HCT116 (cell line): ENCODE data around the gene KLHL35. TPM values are rescaled to one million over a fixed set of nuclear protein-coding genes. Genes with fewer than 3 reads are reported as not detected.

Experiments
- ATAC-seq: fragments of 200-7000 bp; cut with Tn5 transposase; 2 replicates; pipeline ENCODE4 v1.9.1; 2020; ENCODE audit warnings: mild to moderate bottlenecking, moderate library complexity
- BruUV-seq: library from RNA; stranded (reverse); fragments of 400-500 nt; replicated peaks from 2 replicates; lab custom pipeline; 2021; lab: Mats Ljungman, UMichigan
- CTCF ChIA-PET: fragments of 300-600 bp; sonication (Branson Sonifier 250); formaldehyde crosslinking; loops from one replicate; lab custom pipeline; 2021; ENCODE audit warnings: antibody characterized with exemption; lab: Charles Lee
- POLR2A ChIA-PET: fragments of 300-600, 350-600 bp; sonication (Branson Sonifier 250); formaldehyde crosslinking; loops from one replicate; lab custom pipeline; 2021; ENCODE audit warnings: antibody characterized with exemption; lab: Charles Lee
- RAD21 ChIA-PET, 2 experiments: fragments of 300-600 bp; sonication (Branson Sonifier 250); formaldehyde crosslinking; loops; one replicate each; lab custom pipeline; 2023; ENCODE audit warnings: low total read pairs in 2 of 2; ENCODE audit not compliant: uncharacterized antibody in 2 of 2, unreplicated experiment in 2 of 2, low non-redundant PET in 1 of 2; lab: Charles Lee
- DNase-seq: peaks from one replicate; pipeline ENCODE4 v3.0.0-alpha.2; 2010; ENCODE audit warnings: low read depth, low spot score
- H2AFZ ChIP-seq: fragments of 200-600 bp; shearing (Covaris generic), sonication (generic); 2 replicates; pipeline ENCODE4 v1.6.1; 2017; ENCODE audit warnings: low read depth, mixed run types, mixed read lengths, antibody characterized with exemption, low read length; ENCODE audit not compliant: poor library complexity, severe bottlenecking
- H3K27ac ChIP-seq: 2 replicates; pipeline ENCODE4 v1.5.1; 2012; ENCODE audit warnings: low read depth, low read length
- H3K27me3 ChIP-seq: fragments of 200-600 bp; sonication (generic); 2 replicates; pipeline ENCODE4 v1.6.1; 2016; ENCODE audit warnings: mixed run types, low read length, mixed read lengths; ENCODE audit not compliant: insufficient read depth
- H3K36me3 ChIP-seq, 2 experiments: fragments of 200-500 bp in 1 of 2; fragments of 200-600 bp in 1 of 2; sonication (Bioruptor generic) in 1 of 2; sonication (generic) in 1 of 2; 2 replicates each; pipeline versions ENCODE4 v1.5.1 to v1.6.1; 2014 to 2016; ENCODE audit warnings: low read length in 2 of 2, inconsistent platforms in 1 of 2, mixed read lengths in 1 of 2, mixed run types in 1 of 2; ENCODE audit not compliant: insufficient read depth in 2 of 2, control insufficient read depth in 1 of 2
- H3K4me1 ChIP-seq, 2 experiments: fragments of 200-600 bp in 1 of 2; sonication (generic) in 1 of 2; 2 replicates each; pipeline versions ENCODE4 v1.5.1 to v1.6.1; 2012 to 2017; ENCODE audit warnings: low read length in 2 of 2, inconsistent platforms in 1 of 2, mild to moderate bottlenecking in 1 of 2, mixed read lengths in 1 of 2, mixed run types in 1 of 2, moderate library complexity in 1 of 2; ENCODE audit not compliant: insufficient read depth in 2 of 2, control insufficient read depth in 1 of 2
- H3K4me2 ChIP-seq: fragments of 200-600 bp; sonication (generic); 2 replicates; pipeline ENCODE4 v1.6.1; 2017; ENCODE audit warnings: mixed run types, low read length, mixed read lengths
- H3K4me3 ChIP-seq, 2 experiments: fragments of 200-600 bp in 1 of 2; sonication (generic) in 1 of 2; replicated peaks in 1 of 2; 2 replicates each; pipeline ENCODE4 v1.5.1; 2011 to 2016; ENCODE audit warnings: low read length in 2 of 2, control low read depth in 1 of 2, low read depth in 1 of 2, mild to moderate bottlenecking in 1 of 2, mixed read lengths in 1 of 2, mixed run types in 1 of 2
- H3K79me2 ChIP-seq: fragments of 200-600 bp; sonication (generic); 2 replicates; pipeline ENCODE4 v1.6.1; 2017; ENCODE audit warnings: mild to moderate bottlenecking, mixed run types, low read length, moderate library complexity, mixed read lengths; ENCODE audit not compliant: insufficient read depth
- H3K9ac ChIP-seq: fragments of 200-600 bp; sonication (generic); 2 replicates; pipeline ENCODE4 v1.6.1; 2016; ENCODE audit warnings: low read length, mixed read lengths
- H3K9me2 ChIP-seq: fragments of 200-600 bp; sonication (generic), shearing (Covaris generic); 2 replicates; pipeline ENCODE4 v1.6.1; 2017; ENCODE audit warnings: mixed run types, mild to moderate bottlenecking, moderate library complexity; ENCODE audit not compliant: insufficient read depth
- H3K9me3 ChIP-seq, 2 experiments: fragments of 200-500 bp in 1 of 2; fragments of 200-600 bp in 1 of 2; sonication (Bioruptor generic) in 1 of 2; sonication (generic) in 1 of 2; 2 replicates each; pipeline ENCODE4 v1.6.1; 2014 to 2017; ENCODE audit warnings: low read length in 2 of 2, mixed read lengths in 2 of 2, inconsistent platforms in 1 of 2, low read depth in 1 of 2, mild to moderate bottlenecking in 1 of 2, mixed run types in 1 of 2, moderate library complexity in 1 of 2; ENCODE audit not compliant: control insufficient read depth in 1 of 2, insufficient read depth in 1 of 2
- H4K20me1 ChIP-seq: fragments of 200-600 bp; sonication (generic), shearing (Covaris generic); 2 replicates; pipeline ENCODE4 v1.6.1; 2017; ENCODE audit warnings: mixed run types, mild to moderate bottlenecking, moderate library complexity; ENCODE audit not compliant: insufficient read depth
- ATF3 ChIP-seq: IDR thresholded peaks from 2 replicates; pipeline ENCODE4 v1.6.1; 2012
- EGR1 ChIP-seq: IDR thresholded peaks from 2 replicates; pipeline ENCODE4 v1.6.1; 2012; ENCODE audit warnings: low read depth
- ELF1 ChIP-seq: IDR thresholded peaks from 2 replicates; pipeline ENCODE4 v1.6.1; 2012; ENCODE audit warnings: low read depth, borderline replicate concordance
- EZH2 ChIP-seq: fragments of 200-600 bp; sonication (generic); IDR thresholded peaks from 2 replicates; pipeline ENCODE4 v1.6.1; 2017; ENCODE audit warnings: antibody characterized with exemption, mixed run types
- EZH2phosphoT487 ChIP-seq: fragments of 200-600 bp; IDR thresholded peaks from 2 replicates; pipeline ENCODE4 v1.6.1; 2018; ENCODE audit warnings: antibody characterized with exemption, borderline replicate concordance
- FOSL1 ChIP-seq: IDR thresholded peaks from 2 replicates; pipeline ENCODE4 v1.6.1; 2012; ENCODE audit warnings: low read depth
- JUND ChIP-seq: IDR thresholded peaks from 2 replicates; pipeline ENCODE4 v1.6.1; 2012
- POLR2A ChIP-seq: IDR thresholded peaks from 2 replicates; pipeline ENCODE4 v1.7.0; 2011; ENCODE audit warnings: borderline replicate concordance; ENCODE audit not compliant: insufficient read depth, insufficient read length; ENCODE audit errors: extremely low read depth
- POLR2AphosphoS5 ChIP-seq: IDR thresholded peaks from 2 replicates; pipeline ENCODE4 v1.6.1; 2011; ENCODE audit warnings: mild to moderate bottlenecking, low read depth, low read length, moderate library complexity
- RAD21 ChIP-seq: IDR thresholded peaks from 2 replicates; pipeline ENCODE4 v1.6.1; 2012; ENCODE audit warnings: low read depth, mild to moderate bottlenecking
- SP1 ChIP-seq: IDR thresholded peaks from 2 replicates; pipeline ENCODE4 v1.6.1; 2012; ENCODE audit warnings: low read depth
- SRF ChIP-seq: IDR thresholded peaks from 2 replicates; pipeline ENCODE4 v1.6.1; 2012; ENCODE audit warnings: low read depth
- TCF7L2 ChIP-seq: IDR thresholded peaks from 2 replicates; pipeline ENCODE4 v1.7.0; 2011; ENCODE audit warnings: borderline replicate concordance, inconsistent platforms; ENCODE audit not compliant: insufficient read depth, insufficient read length; ENCODE audit errors: extremely low read depth
- YY1 ChIP-seq: IDR thresholded peaks from 2 replicates; pipeline ENCODE4 v1.6.1; 2011; ENCODE audit warnings: low read length, low read depth, moderate library complexity, mild to moderate bottlenecking; ENCODE audit not compliant: insufficient replicate concordance; ENCODE audit errors: extremely low read depth
- ZFX ChIP-seq: fragments of 450-650 bp; IDR thresholded peaks from 2 replicates; pipeline ENCODE4 v1.6.1; 2017
- ZNF274 ChIP-seq: fragments of 200-500 bp; sonication (Bioruptor generic); IDR thresholded peaks from 2 replicates; pipeline ENCODE4 v1.6.1; 2014; ENCODE audit warnings: mild to moderate bottlenecking, low read depth, low read length, inconsistent platforms
- intact Hi-C: fragments of 100-400 bp; cut with micrococcal nuclease; formaldehyde crosslinking; loops from 2 replicates; pipeline ENCODE4 v1.10.0; 2022
- total RNA-seq: library from RNA; stranded (reverse); gene quantifications from one replicate; pipeline ENCODE4 v1.2.1, GENCODE V29; 2021; ENCODE audit not compliant: unreplicated experiment
- TF ChIP-seq, protein P1 (sequence below), 3 experiments: fragments of 200-600 bp in 1 of 3; sonication (generic) in 1 of 3; IDR thresholded peaks in 2 of 3; conservative IDR thresholded peaks in 1 of 3; 2 replicates each; pipeline ENCODE4 v1.5.1; 2012 to 2017; ENCODE audit warnings: low read depth in 2 of 3, low read length in 2 of 3, antibody characterized with exemption in 1 of 3, borderline replicate concordance in 1 of 3, control low read depth in 1 of 3, mild to moderate bottlenecking in 1 of 3, mixed read lengths in 1 of 3, mixed run types in 1 of 3, moderate library complexity in 1 of 3; ENCODE audit not compliant: insufficient read depth in 1 of 3
- TF ChIP-seq, protein P2 (sequence below): IDR thresholded peaks from 2 replicates; pipeline ENCODE4 v1.6.1; 2011; ENCODE audit warnings: mild to moderate bottlenecking, low read length, moderate library complexity; ENCODE audit not compliant: insufficient replicate concordance; ENCODE audit errors: extremely low read depth
- TF ChIP-seq, protein P3 (sequence below): IDR thresholded peaks from 2 replicates; pipeline ENCODE4 v1.6.1; 2012; ENCODE audit warnings: low read depth

The KLHL35 gene
- total RNA-seq, 1 experiment from 2014 or later: 1.7 TPM

- DNase-seq: no peak
- RAD21 ChIA-PET: no interaction called here
- no TSS peak for BruUV-seq
- POLR2A ChIA-PET: no interaction called here
- Histone ChIP-seq H2AFZ (no peak overlapping the region), H3K79me2 (no peaks in the 10 kb centered on the region), H3K36me3 (no peaks in the 10 kb centered on the region), H3K4me1 (peaks cover 0 to 16% of the 10 kb centered on the region in 2 experiments; a peak in 2 of 4 replicates), H3K27ac (no peak overlapping the region), H3K4me3 (no peak overlapping the region), H3K9ac (no peak overlapping the region), H3K27me3 (no peaks in the 10 kb centered on the region), H3K9me2 (no peaks in the 10 kb centered on the region), H4K20me1 (no peaks in the 10 kb centered on the region), H3K9me3 (no peaks in the 10 kb centered on the region), H3K4me2 (no peak overlapping the region)
- TF ChIP-seq, protein P1, sequence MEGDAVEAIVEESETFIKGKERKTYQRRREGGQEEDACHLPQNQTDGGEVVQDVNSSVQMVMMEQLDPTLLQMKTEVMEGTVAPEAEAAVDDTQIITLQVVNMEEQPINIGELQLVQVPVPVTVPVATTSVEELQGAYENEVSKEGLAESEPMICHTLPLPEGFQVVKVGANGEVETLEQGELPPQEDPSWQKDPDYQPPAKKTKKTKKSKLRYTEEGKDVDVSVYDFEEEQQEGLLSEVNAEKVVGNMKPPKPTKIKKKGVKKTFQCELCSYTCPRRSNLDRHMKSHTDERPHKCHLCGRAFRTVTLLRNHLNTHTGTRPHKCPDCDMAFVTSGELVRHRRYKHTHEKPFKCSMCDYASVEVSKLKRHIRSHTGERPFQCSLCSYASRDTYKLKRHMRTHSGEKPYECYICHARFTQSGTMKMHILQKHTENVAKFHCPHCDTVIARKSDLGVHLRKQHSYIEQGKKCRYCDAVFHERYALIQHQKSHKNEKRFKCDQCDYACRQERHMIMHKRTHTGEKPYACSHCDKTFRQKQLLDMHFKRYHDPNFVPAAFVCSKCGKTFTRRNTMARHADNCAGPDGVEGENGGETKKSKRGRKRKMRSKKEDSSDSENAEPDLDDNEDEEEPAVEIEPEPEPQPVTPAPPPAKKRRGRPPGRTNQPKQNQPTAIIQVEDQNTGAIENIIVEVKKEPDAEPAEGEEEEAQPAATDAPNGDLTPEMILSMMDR (IDR thresholded peaks at IDR 0.05 in 2 of 3, conservative IDR thresholded peaks at IDR 0.05 in 1 of 3; ENCODE audit: borderline replicate concordance in 1 of 3, insufficient read depth in 1 of 3, low read depth in 2 of 3, low read length in 2 of 3): no peak
- TF ChIP-seq YY1 (no peak), ZFX (no peak), POLR2AphosphoS5 (no peak), JUND (no peak), EGR1 (no peak), SRF (no peak), POLR2A (no peak), RAD21 (no peak), EZH2phosphoT487 (no peak), SP1 (no peak), FOSL1 (no peak), TCF7L2 (no peak), ATF3 (no peak), EZH2 (no peak), ZNF274 (no peak), ELF1 (no peak)
- TF ChIP-seq, protein P2, sequence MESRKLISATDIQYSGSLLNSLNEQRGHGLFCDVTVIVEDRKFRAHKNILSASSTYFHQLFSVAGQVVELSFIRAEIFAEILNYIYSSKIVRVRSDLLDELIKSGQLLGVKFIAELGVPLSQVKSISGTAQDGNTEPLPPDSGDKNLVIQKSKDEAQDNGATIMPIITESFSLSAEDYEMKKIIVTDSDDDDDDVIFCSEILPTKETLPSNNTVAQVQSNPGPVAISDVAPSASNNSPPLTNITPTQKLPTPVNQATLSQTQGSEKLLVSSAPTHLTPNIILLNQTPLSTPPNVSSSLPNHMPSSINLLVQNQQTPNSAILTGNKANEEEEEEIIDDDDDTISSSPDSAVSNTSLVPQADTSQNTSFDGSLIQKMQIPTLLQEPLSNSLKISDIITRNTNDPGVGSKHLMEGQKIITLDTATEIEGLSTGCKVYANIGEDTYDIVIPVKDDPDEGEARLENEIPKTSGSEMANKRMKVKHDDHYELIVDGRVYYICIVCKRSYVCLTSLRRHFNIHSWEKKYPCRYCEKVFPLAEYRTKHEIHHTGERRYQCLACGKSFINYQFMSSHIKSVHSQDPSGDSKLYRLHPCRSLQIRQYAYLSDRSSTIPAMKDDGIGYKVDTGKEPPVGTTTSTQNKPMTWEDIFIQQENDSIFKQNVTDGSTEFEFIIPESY: no peak
- TF ChIP-seq, protein P3, sequence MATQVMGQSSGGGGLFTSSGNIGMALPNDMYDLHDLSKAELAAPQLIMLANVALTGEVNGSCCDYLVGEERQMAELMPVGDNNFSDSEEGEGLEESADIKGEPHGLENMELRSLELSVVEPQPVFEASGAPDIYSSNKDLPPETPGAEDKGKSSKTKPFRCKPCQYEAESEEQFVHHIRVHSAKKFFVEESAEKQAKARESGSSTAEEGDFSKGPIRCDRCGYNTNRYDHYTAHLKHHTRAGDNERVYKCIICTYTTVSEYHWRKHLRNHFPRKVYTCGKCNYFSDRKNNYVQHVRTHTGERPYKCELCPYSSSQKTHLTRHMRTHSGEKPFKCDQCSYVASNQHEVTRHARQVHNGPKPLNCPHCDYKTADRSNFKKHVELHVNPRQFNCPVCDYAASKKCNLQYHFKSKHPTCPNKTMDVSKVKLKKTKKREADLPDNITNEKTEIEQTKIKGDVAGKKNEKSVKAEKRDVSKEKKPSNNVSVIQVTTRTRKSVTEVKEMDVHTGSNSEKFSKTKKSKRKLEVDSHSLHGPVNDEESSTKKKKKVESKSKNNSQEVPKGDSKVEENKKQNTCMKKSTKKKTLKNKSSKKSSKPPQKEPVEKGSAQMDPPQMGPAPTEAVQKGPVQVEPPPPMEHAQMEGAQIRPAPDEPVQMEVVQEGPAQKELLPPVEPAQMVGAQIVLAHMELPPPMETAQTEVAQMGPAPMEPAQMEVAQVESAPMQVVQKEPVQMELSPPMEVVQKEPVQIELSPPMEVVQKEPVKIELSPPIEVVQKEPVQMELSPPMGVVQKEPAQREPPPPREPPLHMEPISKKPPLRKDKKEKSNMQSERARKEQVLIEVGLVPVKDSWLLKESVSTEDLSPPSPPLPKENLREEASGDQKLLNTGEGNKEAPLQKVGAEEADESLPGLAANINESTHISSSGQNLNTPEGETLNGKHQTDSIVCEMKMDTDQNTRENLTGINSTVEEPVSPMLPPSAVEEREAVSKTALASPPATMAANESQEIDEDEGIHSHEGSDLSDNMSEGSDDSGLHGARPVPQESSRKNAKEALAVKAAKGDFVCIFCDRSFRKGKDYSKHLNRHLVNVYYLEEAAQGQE: no peak
- intact Hi-C loops: no loop called here
- CTCF ChIA-PET: no interaction called here
- ATAC-seq: no peak
Measured at GRCh38 chr11:75479597-75480145, 46.7 kb upstream of the KLHL35 start.
